Stimulated activated CD8-positive, alpha-beta memory T cell treated with anti-CD3 and anti-CD28 coated beads, Interleukin-7, amount 100 ng/mL, for 24 hours (primary cell): ENCODE data around the gene GRPEL2.
"Not testable (repeated sequence)": the region's sequence is repeated elsewhere in the genome, so short reads cannot be mapped to it uniquely, and the experiment has no call there.

Source experiments
- DNase-seq: peaks from one replicate; pipeline ENCODE4 v3.0.0-alpha.2; 2020; ENCODE audit warnings: low read depth

Gene GRPEL2

DNA sequence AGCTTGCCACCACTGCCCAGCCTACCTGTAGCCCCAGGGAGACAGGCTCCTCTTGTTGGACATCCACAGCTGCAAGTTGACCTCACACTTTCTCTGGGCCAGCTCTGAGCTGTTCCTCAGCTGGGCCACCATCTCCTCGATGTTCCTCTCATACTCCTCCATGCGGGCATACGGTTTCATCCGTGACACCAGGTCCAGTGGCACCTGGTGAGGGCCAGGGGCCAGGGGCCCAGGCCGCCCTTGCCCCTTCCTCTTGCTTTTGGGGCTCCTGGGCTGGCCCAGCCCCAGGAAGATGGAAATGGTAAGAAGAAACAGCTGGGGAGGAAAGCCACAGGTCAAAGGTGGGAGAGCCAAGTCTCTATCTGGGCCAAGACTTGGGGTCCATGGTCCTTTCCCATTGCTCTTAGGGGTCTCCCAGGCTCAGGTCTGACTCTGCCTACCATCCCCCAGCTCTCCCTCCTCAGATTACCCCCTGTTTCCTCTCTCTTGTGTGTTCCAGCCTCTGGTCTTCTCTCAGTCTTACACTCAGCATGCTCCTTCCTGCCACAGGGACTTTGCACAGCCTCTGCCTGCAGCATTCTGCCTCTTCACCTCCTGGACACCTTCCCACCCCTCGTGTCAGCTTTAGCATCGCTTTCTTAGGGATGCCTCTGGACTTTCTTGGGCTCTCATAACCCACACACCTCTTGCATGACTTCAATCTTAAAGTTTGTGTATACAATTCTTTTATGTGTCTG lies 31.6 kb downstream of the GRPEL2 start:
- DNase-seq = no peak

DNA sequence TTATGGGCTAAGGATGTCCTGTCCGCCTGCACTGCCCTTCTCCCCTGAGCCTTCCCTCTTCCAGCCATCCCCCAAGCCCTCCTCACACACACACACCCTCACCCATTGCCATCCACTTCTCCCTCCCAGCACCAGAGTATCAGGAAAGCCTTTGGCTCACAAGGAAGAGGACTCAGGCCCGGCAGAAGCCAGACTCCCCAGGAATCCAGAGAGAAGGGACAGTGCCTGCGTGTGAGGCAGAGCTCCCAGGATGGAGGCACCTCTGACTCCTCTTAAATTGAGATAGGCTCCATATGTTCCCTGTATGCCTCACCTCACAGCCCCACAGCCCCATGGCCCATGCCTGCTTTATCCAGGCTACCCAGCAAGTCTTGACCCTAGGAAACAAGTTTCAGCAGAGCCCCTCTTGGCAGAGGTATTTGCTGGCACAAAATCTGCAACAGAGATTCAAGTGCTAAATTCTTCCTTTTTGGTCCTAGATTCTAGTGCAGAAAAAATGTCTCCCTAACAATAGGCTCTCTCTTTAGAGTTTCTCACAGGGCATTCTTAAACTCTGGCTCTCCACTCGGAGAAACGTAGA lies 33.0 kb downstream of the GRPEL2 start:
- DNase-seq = no peak

GRCh38 chr5:149379177-149379761 lies 34.0 kb downstream of the GRPEL2 start, which contains the start of gene IL17B:
IL17B (minus strand) TSS chr5:149379292; CDS start chr5:149379225, 67 bp downstream.
- no peak for DNase-seq

DNA sequence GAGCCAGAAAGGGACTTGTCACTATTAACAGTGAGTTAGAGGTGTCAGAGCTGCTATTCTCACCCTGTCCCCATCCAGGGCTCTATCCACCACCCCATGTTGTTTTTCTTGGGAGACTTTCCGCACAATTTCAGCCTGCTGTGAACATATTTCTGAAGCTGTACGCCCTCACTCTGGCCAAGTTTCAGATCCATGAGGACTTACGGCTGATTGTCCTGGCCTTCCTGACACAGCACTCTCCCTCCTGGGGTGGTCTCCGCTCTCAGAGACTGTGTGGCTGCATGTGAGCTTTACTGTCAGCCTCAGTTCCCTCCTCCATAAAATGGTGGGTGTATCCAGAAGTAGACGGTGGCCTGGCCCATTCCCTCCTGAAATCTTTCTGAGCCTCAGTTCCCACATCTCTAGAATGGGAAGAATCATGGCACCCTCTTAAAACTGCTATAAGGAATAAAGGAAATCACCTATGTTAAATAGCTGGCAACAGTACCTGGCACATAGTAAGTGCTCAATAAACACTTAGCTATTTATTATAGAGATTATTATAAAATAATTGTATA lies 34.6 kb downstream of the GRPEL2 start:
- no peak for DNase-seq

GRCh38 chr5:149380466-149381121 lies 35.3 kb downstream of the GRPEL2 start:
- no peak for DNase-seq

DNA sequence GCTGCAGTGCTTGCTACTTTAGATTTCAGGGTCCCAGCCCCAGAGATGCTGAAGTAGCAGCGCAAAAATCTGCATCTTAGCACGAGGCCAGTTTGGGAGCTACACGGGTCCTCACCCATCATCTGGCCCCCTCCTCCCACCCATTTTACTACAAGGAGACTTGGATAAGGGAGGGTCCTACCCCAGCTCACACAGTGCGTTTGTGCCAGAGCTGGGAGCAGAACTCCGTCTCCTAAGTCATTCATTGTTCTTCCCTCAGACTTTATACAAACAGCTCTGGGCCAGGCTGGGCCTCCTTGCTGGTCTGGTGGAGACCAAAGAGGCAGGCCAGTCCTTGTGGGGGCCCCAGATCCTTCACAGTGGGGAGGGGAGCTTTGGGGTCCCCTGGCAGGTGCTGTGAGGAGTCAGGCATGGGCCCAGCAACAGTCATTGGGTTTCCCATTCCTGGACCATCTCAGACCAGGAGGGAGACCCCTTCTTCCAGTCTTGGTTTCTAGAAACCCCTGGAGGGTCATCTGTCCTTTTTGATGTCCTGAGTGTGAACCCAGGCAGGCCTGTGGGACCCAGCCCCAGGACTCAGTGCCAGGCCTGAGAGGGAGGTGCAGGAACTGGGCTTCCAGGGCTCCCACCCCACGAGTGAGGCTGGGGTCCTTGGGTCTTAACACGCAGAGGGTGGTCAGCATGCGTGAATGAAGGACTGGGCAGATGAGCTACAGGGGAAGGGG lies 36.1 kb downstream of the GRPEL2 start:
- no peak for DNase-seq

- DNase-seq = peak; percentile 61
Measured at GRCh38 chr5:149381986-149382338, 36.7 kb downstream of the GRPEL2 start.

DNA sequence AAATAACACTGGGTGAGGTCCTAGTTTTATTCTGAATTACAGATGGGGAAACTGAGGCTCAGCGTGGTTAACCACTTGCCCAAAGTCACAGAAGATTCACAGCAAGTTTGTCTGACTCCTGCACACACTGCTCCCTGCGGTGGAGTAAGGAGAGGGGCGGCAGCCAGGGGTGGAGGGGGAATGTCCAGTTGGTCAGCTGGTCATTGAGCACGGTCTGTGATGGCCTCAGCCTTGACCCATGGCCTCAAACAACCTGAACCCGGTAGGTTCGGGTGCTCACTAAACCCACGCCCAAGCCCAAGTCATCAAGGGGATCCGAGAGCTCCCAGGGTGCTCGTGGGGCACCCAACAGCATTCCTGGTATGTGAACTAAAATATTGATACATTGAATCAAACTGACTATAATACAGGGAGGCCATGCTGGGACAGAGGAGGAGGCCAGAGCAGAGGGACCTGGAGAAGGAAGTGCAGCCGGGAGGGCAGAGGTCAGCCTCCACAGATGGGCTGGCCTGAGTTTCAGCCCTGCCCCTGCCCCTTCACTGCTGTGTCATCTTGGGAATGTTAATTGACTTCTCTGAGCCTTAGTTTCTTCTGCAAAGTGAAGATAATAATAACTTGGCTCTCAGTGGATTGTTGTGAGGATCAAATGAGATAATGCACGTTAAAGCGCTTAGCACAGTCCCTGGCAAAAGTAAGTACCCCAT lies 37.4 kb downstream of the GRPEL2 start:
- DNase-seq = no peak

DNA sequence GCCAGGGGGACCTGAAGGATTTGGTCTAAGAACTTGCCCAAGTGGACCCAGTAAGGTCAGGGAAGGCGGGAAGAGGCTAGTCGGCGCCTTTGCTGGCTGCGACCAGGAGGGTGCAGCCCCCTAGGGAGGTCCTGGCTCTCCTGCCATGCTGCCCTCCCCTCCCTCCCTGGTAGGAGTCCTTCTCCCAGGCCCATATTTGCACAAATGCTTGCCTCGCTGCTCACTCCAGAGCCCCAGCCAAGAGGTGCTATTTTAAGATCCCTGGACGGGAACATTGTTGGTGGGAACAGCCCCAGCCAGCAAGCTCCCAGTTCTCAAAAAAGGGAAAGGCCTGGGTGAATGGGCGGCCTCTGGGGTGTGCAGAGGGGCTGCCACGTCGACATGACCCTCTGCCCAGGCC lies 38.1 kb downstream of the GRPEL2 start:
- no peak for DNase-seq

DNA sequence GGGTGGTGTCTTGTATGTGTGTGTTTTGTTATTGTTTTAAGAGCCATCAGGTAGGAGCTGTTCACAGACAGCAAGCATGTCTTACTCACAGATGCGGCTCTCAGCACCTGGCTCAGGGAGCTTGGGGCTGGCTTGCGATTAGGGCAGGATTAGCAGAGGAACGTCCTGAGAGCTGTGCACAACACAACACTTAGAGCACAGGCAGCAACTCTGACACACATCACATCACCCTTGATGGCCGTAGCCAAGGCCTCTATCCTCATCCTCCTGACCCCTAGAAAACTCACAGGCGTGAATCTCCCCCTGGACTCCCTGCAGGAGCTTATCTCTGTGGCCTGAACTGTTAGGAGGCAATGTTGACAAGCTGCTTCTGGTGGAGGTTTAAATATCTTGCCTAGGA lies 40.9 kb downstream of the GRPEL2 start:
- DNase-seq = no peak

DNA sequence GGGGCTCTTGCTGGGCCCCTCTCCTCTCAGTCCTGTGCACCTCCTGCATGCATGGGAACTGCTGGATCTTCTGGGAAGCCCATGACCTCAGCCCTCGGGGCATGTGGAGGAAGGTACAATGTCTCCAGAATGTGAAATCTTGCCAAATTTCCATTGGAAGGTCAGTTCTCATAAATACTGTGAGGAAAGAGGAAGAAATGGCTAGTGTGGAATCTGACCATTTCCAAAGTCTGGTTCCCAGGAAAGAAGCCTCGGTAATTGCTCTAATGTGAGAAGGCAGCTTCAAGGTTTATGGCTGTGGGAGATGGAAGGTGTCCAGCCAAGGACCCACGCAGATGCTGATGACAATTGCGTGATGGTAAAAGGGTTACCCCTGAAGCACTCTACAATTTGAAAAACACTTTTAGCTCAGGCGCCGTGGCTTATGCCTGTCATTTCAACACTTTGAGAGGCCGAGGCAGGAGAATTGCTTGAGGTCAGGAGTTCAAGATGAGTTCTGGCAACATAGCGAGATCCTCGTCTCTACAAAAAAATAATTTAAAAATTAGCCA lies 41.9 kb downstream of the GRPEL2 start:
- no peak for DNase-seq

- no peak for DNase-seq
Measured at GRCh38 chr5:149387982-149388381, 42.7 kb downstream of the GRPEL2 start.

DNA sequence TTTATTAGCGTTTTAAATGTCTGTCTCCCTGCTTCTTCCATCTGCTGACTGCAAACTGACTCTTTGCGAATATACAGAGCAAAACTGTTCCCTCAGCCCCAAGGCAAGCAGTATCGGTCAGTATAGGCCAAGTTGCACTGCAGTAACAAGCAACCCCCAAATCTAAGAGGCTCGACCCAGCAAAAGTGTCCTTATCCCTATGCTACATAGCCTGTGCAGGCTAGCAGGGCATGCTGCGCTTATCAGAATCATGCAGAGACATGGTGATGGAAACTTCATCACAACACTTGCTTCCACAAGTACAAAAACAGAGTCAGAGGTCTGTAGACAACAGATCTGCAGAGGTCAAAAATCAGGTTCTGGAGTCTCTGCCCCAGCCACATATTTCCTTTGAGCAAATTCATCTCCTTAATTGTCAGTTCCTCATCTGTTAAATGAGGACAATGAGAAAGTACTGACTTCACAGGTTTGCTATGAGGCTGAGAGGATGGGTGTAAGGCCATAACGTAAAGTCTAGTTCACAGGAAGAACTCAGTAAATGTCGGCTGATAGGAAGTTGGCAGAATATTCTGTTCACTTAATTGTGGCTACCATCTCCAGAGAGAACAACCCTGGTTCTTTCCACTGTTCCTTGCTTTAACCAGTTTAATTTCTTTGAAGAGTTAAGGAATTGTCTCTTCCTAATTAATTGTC lies 43.3 kb downstream of the GRPEL2 start:
- DNase-seq = no peak

- DNase-seq = no peak
Measured at GRCh38 chr5:149389552-149390495, 44.5 kb downstream of the GRPEL2 start.

DNA sequence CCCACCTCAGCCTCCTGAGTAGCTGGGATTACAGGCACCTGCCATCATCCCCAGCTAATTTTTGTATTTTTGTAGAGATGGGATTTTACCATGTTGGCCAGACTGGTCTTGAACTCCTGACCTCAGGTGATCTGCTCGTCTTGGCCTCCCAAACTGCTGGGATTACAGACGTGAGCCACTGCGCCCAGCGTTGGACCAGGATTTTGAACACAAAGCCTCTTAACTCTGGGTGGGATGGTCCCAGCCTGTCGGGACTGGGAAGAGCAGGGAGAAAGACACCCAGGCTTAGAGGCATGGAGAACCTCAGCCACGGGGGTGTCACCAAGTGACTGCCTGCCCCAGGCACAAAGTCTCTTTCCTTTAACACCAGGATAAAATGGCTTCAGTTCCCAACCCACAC lies 45.8 kb downstream of the GRPEL2 start:
- DNase-seq = not testable (repeated sequence)

GRCh38 chr5:149391524-149391923 lies 46.2 kb downstream of the GRPEL2 start:
- no peak for DNase-seq

- no peak for DNase-seq
Measured at GRCh38 chr5:149392718-149393117, 47.4 kb downstream of the GRPEL2 start.

- not testable (repeated sequence) for DNase-seq
Measured at GRCh38 chr5:149394996-149395395, 49.7 kb downstream of the GRPEL2 start.

GRCh38 chr5:149397530-149397929 lies 52.2 kb downstream of the GRPEL2 start:
- no peak for DNase-seq
